NCI-H82 treated with DMSO at 0.1 percent for 48 hours (cell line): ENCODE data around the gene RET.

ENCODE experiments used
- DNase-seq: peaks from one replicate; lab custom pipeline; 2025; ENCODE audit not compliant: unreplicated experiment; lab: John Stamatoyannopoulos, UW

RET gene

DNA sequence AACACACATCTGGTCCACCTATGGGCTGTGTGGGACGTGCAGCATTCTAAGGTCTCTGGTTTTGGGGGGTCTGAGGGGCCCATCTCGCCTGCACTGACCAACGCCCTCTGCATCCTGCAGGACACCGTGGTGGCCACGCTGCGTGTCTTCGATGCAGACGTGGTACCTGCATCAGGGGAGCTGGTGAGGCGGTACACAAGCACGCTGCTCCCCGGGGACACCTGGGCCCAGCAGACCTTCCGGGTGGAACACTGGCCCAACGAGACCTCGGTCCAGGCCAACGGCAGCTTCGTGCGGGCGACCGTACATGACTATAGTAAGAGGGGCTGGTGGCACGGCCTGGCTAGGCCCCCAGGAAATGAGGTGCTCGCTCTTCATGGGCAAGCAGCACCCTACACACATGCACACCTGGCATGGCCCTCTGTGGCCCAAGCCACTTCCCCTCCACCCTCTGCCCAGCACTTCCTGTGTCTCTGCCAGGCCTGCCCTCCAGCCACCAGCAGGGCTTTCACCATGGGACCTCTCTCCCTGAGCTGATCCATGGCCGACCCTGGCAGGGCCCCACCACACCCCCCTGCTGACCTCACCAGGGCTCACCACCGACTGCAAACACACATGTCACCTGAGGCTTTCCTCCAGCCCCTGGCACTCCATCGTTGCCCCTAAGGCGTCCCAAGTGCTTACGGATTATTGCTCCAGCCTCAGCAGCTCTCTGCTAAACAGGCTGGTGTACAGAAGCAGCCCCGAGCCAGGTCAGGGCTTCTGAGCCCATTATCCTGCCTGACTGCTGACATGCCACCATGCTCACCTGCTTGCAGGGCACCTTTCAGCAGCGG lies 29.6 kb downstream of the RET start:
- DNase-seq: no peak

GRCh38 chr10:43108951-43109350 lies 32.1 kb downstream of the RET start:
- no peak for DNase-seq

DNA sequence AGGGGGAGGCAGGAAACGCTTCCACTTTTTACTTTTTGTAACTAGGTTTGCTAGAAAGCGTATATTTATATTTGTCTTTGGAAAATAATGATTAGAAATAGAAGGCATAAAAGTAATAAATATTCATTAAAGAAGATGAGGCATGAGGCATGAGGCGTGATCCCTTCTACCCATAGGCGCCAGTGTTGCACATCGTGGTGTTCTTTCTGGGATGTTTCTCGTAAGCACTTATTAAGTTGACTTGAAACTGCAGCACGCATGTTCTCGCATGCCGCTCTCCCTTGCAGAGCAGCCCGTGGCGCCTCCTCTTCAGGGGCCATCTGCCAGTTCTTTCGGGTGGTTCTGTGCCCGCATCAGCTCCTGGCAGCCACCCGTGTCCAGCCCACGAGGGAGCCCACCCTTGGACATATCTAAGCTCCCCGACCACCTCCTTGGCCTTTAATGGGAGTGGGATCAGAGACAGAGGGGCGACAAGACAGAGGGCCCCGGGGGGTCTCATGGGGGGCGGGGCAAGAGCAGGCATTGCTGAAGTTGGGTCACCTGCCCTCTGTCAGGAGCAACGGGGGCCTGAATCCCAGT lies 32.9 kb downstream of the RET start:
- no peak for DNase-seq

DNA sequence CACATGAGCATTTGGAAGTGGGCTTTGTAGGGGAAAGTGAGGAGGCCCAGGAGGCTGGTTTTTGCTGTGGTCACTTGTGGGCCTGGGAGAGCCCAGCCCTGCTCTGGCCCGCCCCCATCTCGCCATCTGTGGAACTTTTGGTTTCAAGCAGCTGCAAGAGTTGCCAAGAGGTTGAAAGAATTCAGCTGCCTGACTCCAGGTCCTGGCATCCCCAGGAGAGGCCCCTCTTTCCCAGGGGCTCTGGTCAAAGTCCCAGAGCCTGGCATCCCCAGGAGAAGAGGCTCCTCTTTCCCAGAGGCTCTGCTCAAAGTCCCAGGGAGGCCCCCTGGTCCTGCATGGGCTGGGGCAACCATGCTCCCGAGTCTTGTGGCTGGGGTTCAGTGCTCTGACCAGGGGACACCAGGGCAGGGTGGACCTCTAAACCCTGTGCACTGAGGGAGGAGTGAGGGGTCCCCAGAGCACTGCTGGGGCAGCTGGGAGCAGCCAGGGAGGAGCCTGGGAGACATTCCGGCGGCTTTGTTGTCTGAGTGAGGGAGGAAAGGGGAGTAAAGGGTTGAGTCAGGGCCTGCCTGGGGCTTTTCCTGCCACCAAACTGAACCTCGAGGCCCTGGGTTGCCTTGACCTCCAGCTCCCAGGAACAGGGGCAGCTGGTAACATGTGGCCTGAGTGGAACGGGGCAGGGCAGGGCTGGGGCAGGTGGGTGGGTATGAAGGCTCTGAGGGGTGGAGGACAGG lies 33.6 kb downstream of the RET start:
- DNase-seq: no peak

- DNase-seq: no peak
Observed at GRCh38 chr10:43111101-43111500, 34.2 kb downstream of the RET start.

GRCh38 chr10:43111921-43112607 lies 35.2 kb downstream of the RET start:
- DNase-seq: no peak

DNA sequence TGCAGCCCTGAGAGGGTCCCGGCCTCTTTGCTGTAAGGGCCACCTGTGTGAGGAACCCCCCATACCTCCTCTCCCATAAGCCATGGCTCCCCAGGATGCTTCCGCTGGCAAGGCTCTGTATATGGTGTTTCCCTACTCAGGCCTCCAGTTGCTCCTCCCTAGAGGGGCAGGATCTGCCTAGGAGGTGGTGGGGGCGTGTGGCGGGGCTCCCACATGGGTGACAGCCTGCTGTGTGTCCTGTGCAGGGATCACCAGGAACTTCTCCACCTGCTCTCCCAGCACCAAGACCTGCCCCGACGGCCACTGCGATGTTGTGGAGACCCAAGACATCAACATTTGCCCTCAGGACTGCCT lies 35.7 kb downstream of the RET start:
- no peak for DNase-seq

GRCh38 chr10:43113201-43114087 lies 36.6 kb downstream of the RET start:
- no peak for DNase-seq

DNA sequence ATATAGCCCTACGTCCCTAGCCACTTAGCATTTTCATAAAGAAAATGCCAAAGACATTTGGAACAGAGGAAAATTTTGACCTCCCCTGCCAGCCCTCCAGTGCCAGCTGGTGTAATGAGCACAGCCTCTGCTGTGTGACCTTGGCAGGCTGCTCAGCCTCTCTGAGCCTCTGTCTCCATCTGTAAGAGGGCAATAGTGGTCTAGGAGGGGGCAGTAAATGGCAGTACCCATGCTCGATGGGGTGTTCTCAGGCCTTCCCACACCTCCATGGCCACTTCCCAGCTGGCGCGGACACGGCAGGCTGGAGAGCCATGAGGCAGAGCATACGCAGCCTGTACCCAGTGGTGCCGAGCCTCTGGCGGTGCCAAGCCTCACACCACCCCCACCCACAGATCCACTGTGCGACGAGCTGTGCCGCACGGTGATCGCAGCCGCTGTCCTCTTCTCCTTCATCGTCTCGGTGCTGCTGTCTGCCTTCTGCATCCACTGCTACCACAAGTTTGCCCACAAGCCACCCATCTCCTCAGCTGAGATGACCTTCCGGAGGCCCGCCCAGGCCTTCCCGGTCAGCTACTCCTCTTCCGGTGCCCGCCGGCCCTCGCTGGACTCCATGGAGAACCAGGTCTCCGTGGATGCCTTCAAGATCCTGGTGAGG lies 37.3 kb downstream of the RET start:
- no peak for DNase-seq

- DNase-seq: no peak
Observed at GRCh38 chr10:43114743-43115611, 38.1 kb downstream of the RET start.

GRCh38 chr10:43115881-43116595 lies 39.2 kb downstream of the RET start:
- no peak for DNase-seq

DNA sequence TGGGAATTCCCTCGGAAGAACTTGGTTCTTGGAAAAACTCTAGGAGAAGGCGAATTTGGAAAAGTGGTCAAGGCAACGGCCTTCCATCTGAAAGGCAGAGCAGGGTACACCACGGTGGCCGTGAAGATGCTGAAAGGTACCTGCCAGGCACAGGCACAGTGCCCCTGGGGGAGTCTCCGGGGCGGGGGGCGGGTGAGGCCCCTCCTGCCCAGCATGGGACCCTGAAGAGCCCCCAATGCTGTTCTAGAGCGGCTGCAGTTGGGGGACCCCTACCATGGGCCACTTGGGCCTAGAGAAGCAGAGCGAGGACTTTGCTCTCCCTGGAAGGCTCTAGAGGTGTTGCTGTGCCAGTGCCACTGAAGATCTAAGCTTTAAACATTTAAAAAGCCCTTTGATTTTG lies 39.7 kb downstream of the RET start:
- no peak for DNase-seq

DNA sequence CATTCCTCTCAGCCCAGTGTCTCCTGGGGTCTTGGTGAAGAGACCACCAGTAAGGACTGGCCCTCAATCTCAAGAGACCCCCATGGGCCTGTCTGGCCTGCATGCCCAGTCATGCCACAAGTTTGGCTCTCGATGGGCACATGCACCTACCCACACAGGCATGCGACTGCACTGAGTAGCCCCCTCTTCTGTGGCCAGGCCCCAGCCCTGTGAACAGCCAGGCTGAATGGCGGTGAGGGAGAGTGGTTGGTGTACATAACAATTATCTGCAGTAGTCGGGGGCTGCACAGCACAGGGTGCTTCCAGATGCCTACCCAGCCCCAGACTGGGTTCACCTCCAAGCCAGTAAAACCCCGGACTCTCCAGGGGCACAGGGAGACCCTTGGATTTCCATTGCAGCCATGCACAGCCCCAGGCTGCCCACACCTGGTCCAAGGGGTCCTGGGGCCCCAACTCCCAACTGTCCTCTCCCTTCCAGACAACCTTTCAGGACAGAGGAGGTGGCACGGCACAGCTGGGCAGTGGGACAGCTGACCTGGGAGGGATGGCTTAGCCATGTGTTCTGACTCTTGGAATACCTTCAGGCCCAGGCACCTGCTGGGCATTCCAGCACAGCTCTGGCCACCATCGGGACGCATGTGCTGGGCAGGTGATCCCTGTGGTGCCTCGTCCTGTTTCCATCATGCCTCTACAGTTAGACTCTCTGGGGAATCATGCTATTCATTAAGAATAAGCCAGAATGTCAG lies 40.3 kb downstream of the RET start:
- no peak for DNase-seq

- no peak for DNase-seq
Observed at GRCh38 chr10:43117777-43118583, 41.1 kb downstream of the RET start.

- no peak for DNase-seq
Observed at GRCh38 chr10:43118631-43119415, 42.0 kb downstream of the RET start.

- no peak for DNase-seq
Observed at GRCh38 chr10:43119416-43120115, 42.7 kb downstream of the RET start.
